GM19468 (cell line): ENCODE results near the gene TNFRSF1A.
A peak's percentile ranks its signal among the peaks of the same experiment; 100 is the strongest.
"Not testable (repeated sequence)": the region's sequence is repeated elsewhere in the genome, so short reads cannot be mapped to it uniquely, and the experiment has no call there.

Experiments used
- ATAC-seq: cut with Tn5 transposase; IDR thresholded peaks from one replicate; pipeline ENCODE4 v1.9.1; 2021; ENCODE audit warnings: mild to moderate bottlenecking, moderate library complexity, moderate number of reproducible peaks; ENCODE audit not compliant: unreplicated experiment; ENCODE audit errors: extremely low read depth

The TNFRSF1A gene

GRCh38 chr12:6340745-6341416 is 995 bp downstream of the TNFRSF1A start:
- no peak for ATAC-seq

- no peak for ATAC-seq
These were observed 1.7 kb downstream of the TNFRSF1A start for GRCh38 chr12:6340032-6340638.

- ATAC-seq = no peak
These were observed 2.9 kb downstream of the TNFRSF1A start for GRCh38 chr12:6338955-6339354.

- ATAC-seq = not testable (repeated sequence)
These were observed 3.3 kb downstream of the TNFRSF1A start for GRCh38 chr12:6338536-6338935.

- ATAC-seq = no peak
These were observed 3.9 kb downstream of the TNFRSF1A start for GRCh38 chr12:6337958-6338433.

- no peak for ATAC-seq
These were observed 4.7 kb downstream of the TNFRSF1A start for GRCh38 chr12:6336889-6337853.

- no peak for ATAC-seq
These were observed 5.6 kb downstream of the TNFRSF1A start for GRCh38 chr12:6336079-6336888.

- ATAC-seq = peak; percentile 65
These were observed 6.3 kb downstream of the TNFRSF1A start for GRCh38 chr12:6335451-6336078.

GRCh38 chr12:6334940-6335450 is 6.9 kb downstream of the TNFRSF1A start:
- no peak for ATAC-seq

- no peak for ATAC-seq
These were observed 7.5 kb downstream of the TNFRSF1A start for GRCh38 chr12:6334359-6334758.

GRCh38 chr12:6333566-6333965 is 8.3 kb downstream of the TNFRSF1A start:
- no peak for ATAC-seq

- ATAC-seq = no peak
These were observed 8.8 kb downstream of the TNFRSF1A start for GRCh38 chr12:6333029-6333428.

GRCh38 chr12:6332459-6332858 is 9.4 kb downstream of the TNFRSF1A start:
- no peak for ATAC-seq

- no peak for ATAC-seq
These were observed 10.7 kb downstream of the TNFRSF1A start for GRCh38 chr12:6330999-6331714.

- no peak for ATAC-seq
These were observed 11.7 kb downstream of the TNFRSF1A start for GRCh38 chr12:6330192-6330591.

GRCh38 chr12:6329703-6330064 is 12.2 kb downstream of the TNFRSF1A start:
- no peak for ATAC-seq

GRCh38 chr12:6328945-6329702 is 12.8 kb downstream of the TNFRSF1A start:
- no peak for ATAC-seq
